ENCODE measurements around the gene FAM118B.

Gene FAM118B

DNA sequence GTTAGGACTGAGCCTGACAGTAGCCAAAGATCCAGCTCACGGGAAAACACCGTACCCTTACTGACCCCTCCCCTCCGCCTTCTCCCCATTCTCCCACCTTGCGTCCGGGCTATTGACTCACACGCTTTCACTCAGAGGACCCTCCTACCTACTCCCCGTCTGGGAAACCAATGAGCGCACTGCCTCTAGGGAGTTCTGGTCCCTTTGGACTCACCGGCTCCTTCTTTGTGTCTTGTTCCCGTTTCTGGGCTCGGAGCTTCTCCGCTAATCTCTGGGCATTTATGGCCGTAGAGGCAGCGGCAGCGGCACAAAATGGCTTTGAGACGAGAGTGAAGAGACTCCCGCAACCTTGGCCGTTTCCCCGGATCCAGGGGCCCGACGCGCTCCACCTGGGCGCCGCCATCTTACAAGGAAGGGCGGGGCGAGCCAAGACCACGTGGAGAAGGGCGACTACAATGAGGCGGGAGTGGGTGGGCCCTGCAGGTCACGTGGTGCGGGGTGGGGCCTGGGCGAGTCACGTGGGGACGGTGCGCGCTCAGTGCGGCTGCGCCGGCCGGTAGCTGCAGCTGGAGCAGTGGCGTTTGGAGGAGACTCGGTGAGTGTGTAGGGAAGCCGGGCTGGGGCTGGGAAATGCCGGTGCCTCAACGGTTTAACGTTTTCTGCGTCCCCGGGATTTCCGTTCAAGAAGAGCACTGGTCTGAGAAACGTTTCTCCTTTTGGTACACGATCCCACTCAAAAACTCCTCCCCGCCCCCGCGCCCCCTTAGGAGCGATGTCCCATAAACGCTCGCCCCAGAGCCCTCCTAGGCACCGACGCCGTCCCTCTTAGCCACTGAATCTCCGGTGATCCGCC is at the start of gene FAM118B, which contains the start of gene RPUSD4:
TSS of gene FAM118B (plus strand) at position 547 of the 853 bp plus-strand sequence. CDS start 23,220 bp downstream, outside the sequence.
TSS of gene RPUSD4 (minus strand) at position 415 of the 853 bp plus-strand sequence. CDS start at position 403, 12 bp downstream.
- peaks cover 15% of the 10 kb centered on the region; the same call in 1 of the 2 replicates for H3K4me1 ChIP-seq (ENCODE audit: control insufficient read depth, insufficient read depth, low read length)
- peak within 1 kb of the TSS; percentile 87 for H3K9ac ChIP-seq (ENCODE audit: low read length)
- peak within 1 kb of the TSS; percentile 73 for H3K27ac ChIP-seq (ENCODE audit: low read depth, low read length)
- no peaks in the 10 kb centered on the region for H3K9me3 ChIP-seq (ENCODE audit: control insufficient read depth, insufficient read depth, low read depth, low read length)
- H3K36me3 ChIP-seq (ENCODE audit: control insufficient read depth, insufficient read depth, low read length) = peaks cover 34% of the 10 kb centered on the region
- H3K27me3 ChIP-seq (ENCODE audit: control insufficient read depth, insufficient read depth, low read length) = no peaks in the 10 kb centered on the region
- H3K4me3 ChIP-seq (ENCODE audit: low read depth, low read length) = peak within 1 kb of the TSS; percentile 97

DNA sequence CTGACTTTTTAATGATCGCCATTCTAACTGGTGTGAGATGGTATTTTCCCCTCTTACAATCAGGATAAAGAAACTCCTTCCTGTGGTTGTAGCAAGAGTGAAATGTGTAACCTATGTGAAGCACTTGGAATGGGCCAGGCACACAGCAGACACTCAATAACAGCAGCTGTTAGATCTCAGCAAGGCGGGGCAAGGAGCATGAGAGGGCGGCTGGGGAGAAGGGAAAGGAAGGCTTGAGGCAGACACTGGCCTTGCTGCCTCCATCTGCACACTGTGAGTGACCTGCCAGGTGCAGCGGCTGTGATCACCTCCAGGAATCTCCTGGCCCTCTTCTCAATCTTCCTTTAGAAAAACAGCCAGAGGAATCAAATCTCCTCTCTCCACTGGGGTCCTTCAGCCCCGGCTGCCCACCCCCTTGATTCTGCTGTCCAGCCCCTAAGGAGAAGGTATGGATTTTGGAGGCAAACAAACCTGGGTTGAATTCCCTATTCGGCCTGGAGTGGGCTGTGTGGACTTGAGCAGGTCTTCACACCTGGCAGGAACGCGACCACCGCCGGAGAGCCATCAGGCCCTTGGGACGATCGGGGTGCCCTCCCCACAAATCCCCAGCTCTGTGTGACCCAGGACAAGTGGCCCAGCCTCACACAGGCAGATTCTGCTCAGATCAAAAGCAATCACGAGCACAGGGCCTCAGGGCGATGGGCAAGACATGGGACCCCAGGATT is 49.1 kb upstream of the FAM118B start:
- H3K4me3 ChIP-seq (ENCODE audit: low read depth, low read length) = no peak overlapping the region

DNA sequence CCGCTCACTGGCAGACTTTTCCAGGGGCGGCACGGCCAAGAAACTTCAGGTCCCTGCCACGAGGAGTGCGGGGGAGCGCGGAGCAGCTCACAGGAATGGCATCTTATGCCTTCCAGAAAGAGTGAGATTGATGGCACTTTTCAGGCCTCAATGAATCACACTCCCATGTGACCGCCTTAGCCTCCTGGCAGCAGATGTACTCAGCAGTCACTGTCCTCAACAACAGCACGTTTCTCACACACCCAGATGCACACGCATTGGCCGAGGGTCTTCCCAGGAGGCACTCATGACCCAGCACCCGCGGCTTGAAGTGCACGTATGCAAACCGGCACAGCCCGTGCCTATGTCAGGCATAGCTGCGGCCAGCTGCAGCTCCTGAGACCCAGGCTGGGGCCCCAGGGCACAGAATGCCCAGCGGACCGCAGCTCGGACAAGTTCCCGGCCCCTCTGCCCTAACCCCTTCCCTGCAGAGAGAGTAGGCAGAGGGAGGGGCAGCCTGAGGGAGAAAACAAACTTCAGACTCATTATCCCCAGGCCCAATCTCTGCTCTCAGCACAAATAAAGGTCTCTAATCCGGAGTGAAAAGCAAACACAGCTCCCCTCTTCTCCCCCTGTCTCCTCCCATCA is 48.4 kb upstream of the FAM118B start:
- H3K9ac ChIP-seq (ENCODE audit: low read length) = no peak overlapping the region

More for the DNA sequence above, 49.1 kb upstream of the FAM118B start:
- peaks cover 67% of the 10 kb centered on the region for H3K4me1 ChIP-seq (ENCODE audit: control insufficient read depth, insufficient read depth, low read length)
- no peaks in the 10 kb centered on the region for H3K9me3 ChIP-seq (ENCODE audit: control insufficient read depth, insufficient read depth, low read depth, low read length)
- no peak overlapping the region for H3K27ac ChIP-seq (ENCODE audit: low read depth, low read length)
- H3K27me3 ChIP-seq (ENCODE audit: control insufficient read depth, insufficient read depth, low read length) = peaks cover 16% of the 10 kb centered on the region; the same call in 1 of the 2 replicates
- H3K36me3 ChIP-seq (ENCODE audit: control insufficient read depth, insufficient read depth, low read length) = no peaks in the 10 kb centered on the region
- H3K9ac ChIP-seq (ENCODE audit: low read length) = no peak overlapping the region

DNA sequence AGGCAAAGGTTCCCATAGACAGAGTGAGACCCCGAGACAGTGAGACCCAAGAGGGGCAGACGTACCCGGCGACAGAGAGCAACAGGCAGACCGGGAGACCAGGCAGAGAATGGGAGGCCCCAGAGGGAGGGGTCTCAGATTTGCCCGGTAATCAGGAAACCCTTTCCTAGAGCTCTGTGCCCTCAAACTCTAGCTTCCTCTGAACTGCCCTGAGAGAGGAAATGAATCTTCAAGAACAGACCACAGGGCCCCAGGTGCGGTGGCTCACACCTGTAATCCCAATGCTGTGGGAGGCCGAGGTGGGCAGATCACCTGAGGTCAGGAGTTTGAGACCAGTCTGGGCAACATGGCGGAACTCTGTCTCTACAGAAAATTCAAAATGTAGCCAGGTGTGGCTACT is 47.8 kb upstream of the FAM118B start:
- Histone ChIP-seq H3K27ac (ENCODE audit: low read depth, low read length) (no peak overlapping the region), H3K4me1 (ENCODE audit: control insufficient read depth, insufficient read depth, low read length) (peaks cover 57% of the 10 kb centered on the region), H3K9ac (ENCODE audit: low read length) (no peak overlapping the region), H3K27me3 (ENCODE audit: control insufficient read depth, insufficient read depth, low read length) (peaks cover 16% of the 10 kb centered on the region; the same call in 1 of the 2 replicates), H3K36me3 (ENCODE audit: control insufficient read depth, insufficient read depth, low read length) (no peaks in the 10 kb centered on the region), H3K9me3 (ENCODE audit: control insufficient read depth, insufficient read depth, low read depth, low read length) (no peaks in the 10 kb centered on the region), H3K4me3 (ENCODE audit: low read depth, low read length) (no peak overlapping the region)

More for the DNA sequence above, 48.4 kb upstream of the FAM118B start:
- Histone ChIP-seq H3K4me1 (ENCODE audit: control insufficient read depth, insufficient read depth, low read length) (peaks cover 60% of the 10 kb centered on the region), H3K27ac (ENCODE audit: low read depth, low read length) (no peak overlapping the region), H3K27me3 (ENCODE audit: control insufficient read depth, insufficient read depth, low read length) (peaks cover 16% of the 10 kb centered on the region; the same call in 1 of the 2 replicates), H3K4me3 (ENCODE audit: low read depth, low read length) (no peak overlapping the region; the same call in 1 of the 2 replicates), H3K9me3 (ENCODE audit: control insufficient read depth, insufficient read depth, low read depth, low read length) (no peaks in the 10 kb centered on the region), H3K36me3 (ENCODE audit: control insufficient read depth, insufficient read depth, low read length) (no peaks in the 10 kb centered on the region)

DNA sequence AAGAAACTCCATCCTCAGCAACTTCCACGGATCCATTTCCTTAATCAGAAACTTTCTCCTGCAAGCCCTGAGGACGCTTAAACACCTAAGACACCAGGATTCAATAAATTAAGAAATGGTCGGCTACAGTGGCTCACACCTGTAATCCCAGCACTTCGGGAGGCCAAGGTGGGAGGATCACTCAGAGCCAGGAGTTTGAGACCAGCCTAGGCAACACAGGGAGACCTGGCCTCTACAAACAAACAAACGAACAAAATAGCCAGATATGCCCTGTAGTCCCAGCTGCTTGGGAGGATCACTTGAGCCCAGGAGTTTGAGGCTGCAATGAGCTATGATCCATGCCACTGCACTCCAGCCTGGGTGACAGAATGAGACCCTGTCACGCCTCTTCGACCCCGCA is 46.8 kb upstream of the FAM118B start:
- Histone ChIP-seq H3K36me3 (ENCODE audit: control insufficient read depth, insufficient read depth, low read length) (no peaks in the 10 kb centered on the region), H3K9ac (ENCODE audit: low read length) (no peak overlapping the region), H3K4me1 (ENCODE audit: control insufficient read depth, insufficient read depth, low read length) (peaks cover 56% of the 10 kb centered on the region), H3K27ac (ENCODE audit: low read depth, low read length) (no peak overlapping the region), H3K27me3 (ENCODE audit: control insufficient read depth, insufficient read depth, low read length) (peaks cover 16% of the 10 kb centered on the region; the same call in 1 of the 2 replicates), H3K4me3 (ENCODE audit: low read depth, low read length) (no peak overlapping the region), H3K9me3 (ENCODE audit: control insufficient read depth, insufficient read depth, low read depth, low read length) (no peaks in the 10 kb centered on the region)

DNA sequence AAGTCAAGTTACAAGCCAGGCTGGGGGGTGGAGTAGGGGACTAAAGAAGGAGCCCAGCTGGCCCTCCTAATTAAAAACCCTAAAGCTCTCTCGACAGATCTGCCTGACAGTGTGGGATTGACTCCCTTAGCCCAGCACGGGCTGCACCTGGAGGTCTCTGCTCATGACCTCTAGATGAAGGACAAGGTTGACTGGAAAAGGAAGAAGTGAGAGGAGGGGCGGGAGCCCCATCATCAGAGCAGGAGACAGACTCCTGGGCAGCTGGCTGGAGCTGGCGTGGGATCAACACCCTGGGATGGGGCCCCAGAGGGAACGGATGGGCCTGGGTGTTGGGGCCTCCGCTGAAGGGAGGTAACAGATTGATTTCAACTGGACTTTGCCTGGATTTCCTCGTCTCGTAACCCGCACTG is 46.3 kb upstream of the FAM118B start:
- Histone ChIP-seq H3K4me1 (ENCODE audit: control insufficient read depth, insufficient read depth, low read length) (peaks cover 50% of the 10 kb centered on the region), H3K9ac (ENCODE audit: low read length) (no peak overlapping the region), H3K4me3 (ENCODE audit: low read depth, low read length) (no peak overlapping the region)

DNA sequence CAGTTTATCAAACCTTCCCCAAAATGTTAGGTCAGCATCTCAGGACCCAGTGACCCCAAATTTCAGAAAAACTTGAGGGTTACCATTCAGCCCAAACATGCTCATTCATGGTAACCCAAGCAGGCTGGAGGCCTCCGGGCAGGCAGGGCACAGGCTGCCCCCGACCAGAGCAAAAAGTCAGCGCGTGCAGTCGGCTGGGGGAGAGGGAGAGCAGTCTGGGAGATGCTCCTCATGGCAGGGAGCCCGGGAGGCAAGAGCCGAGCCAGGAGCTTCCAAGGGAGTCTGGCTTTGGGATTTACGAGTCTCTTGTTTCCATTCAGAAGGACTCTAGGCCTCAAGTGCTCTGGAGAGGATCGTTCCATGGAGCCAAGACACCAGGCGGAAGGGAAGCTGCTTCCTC is 45.8 kb upstream of the FAM118B start:
- Histone ChIP-seq H3K27ac (ENCODE audit: low read depth, low read length) (no peak overlapping the region), H3K4me1 (ENCODE audit: control insufficient read depth, insufficient read depth, low read length) (peaks cover 46% of the 10 kb centered on the region), H3K9ac (ENCODE audit: low read length) (no peak overlapping the region), H3K27me3 (ENCODE audit: control insufficient read depth, insufficient read depth, low read length) (peaks cover 16% of the 10 kb centered on the region; the same call in 1 of the 2 replicates), H3K36me3 (ENCODE audit: control insufficient read depth, insufficient read depth, low read length) (no peaks in the 10 kb centered on the region), H3K9me3 (ENCODE audit: control insufficient read depth, insufficient read depth, low read depth, low read length) (no peaks in the 10 kb centered on the region), H3K4me3 (ENCODE audit: low read depth, low read length) (no peak overlapping the region)

More for the DNA sequence above, 46.3 kb upstream of the FAM118B start:
- H3K9me3 ChIP-seq (ENCODE audit: control insufficient read depth, insufficient read depth, low read depth, low read length) = no peaks in the 10 kb centered on the region
- H3K36me3 ChIP-seq (ENCODE audit: control insufficient read depth, insufficient read depth, low read length) = no peaks in the 10 kb centered on the region
- H3K27me3 ChIP-seq (ENCODE audit: control insufficient read depth, insufficient read depth, low read length) = peaks cover 16% of the 10 kb centered on the region; the same call in 1 of the 2 replicates
- H3K27ac ChIP-seq (ENCODE audit: low read depth, low read length) = no peak overlapping the region

DNA sequence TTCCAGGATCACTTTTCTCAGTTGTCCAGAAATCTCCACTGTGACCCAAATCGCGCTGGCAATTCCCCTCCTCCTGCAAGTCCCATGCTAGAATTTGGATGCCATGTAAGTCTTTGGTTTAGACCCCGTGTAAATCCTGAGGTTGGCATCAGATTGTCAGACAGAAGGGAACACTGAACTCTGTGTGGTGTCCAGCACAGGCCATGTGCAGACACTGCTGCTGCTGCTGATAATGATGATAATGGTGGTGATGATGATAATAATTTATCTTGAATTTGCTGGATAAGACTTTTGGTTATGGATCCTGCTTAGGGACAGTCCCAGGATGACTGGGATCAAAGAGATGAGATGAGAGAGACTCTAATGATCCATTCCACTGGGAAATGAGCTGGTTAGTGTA is 45.2 kb upstream of the FAM118B start:
- Histone ChIP-seq H3K27ac (ENCODE audit: low read depth, low read length) (no peak overlapping the region), H3K27me3 (ENCODE audit: control insufficient read depth, insufficient read depth, low read length) (peaks cover 16% of the 10 kb centered on the region; the same call in 1 of the 2 replicates), H3K9me3 (ENCODE audit: control insufficient read depth, insufficient read depth, low read depth, low read length) (no peaks in the 10 kb centered on the region), H3K9ac (ENCODE audit: low read length) (no peak overlapping the region), H3K4me1 (ENCODE audit: control insufficient read depth, insufficient read depth, low read length) (peaks cover 41% of the 10 kb centered on the region), H3K4me3 (ENCODE audit: low read depth, low read length) (no peak overlapping the region), H3K36me3 (ENCODE audit: control insufficient read depth, insufficient read depth, low read length) (no peaks in the 10 kb centered on the region)

DNA sequence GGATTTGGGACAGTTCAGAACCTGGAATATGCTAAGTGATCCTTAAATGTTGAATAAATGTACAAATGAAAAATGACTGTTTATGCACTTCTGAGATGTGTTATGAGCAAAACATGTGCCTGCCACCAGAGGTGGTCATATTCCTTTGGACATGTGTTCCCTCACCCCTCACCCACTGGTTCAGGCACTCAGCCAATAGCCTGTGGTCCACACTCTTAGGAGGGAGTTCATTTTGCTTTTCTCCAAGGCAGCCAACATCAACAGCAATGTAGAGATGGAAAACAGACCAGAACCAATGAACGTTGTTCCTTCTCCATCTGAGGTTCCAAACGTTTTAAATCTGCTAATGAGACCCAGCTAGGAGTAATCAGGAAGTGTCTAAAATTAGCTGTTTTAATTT is 44.1 kb upstream of the FAM118B start:
- H3K9me3 ChIP-seq (ENCODE audit: control insufficient read depth, insufficient read depth, low read depth, low read length) = no peaks in the 10 kb centered on the region
- no peak overlapping the region for H3K27ac ChIP-seq (ENCODE audit: low read depth, low read length)

DNA sequence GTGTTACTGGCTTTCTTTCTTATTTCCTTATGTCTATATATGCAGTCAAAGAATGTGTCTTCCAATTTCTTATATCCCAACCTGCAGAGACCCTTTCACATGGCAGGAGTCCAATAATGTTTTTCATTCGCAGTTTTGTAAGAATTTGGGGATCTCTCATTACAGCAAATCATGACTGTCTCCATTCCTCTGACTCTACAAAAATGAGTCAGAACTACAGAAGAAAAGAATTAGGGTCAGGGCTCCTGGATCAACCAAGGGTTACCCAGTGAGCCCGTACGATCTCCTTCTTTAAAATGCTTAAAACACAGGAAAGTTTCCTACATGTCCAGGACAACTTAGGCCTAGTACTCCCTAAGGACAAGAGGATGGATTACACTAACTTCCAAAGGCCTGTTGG is 42.3 kb upstream of the FAM118B start:
- peaks cover 11% of the 10 kb centered on the region; the same call in 1 of the 2 replicates for H3K27me3 ChIP-seq (ENCODE audit: control insufficient read depth, insufficient read depth, low read length)
- peaks cover 28% of the 10 kb centered on the region for H3K4me1 ChIP-seq (ENCODE audit: control insufficient read depth, insufficient read depth, low read length)
- no peak overlapping the region for H3K4me3 ChIP-seq (ENCODE audit: low read depth, low read length)
- no peaks in the 10 kb centered on the region for H3K9me3 ChIP-seq (ENCODE audit: control insufficient read depth, insufficient read depth, low read depth, low read length)
- H3K9ac ChIP-seq (ENCODE audit: low read length) = no peak overlapping the region
- H3K27ac ChIP-seq (ENCODE audit: low read depth, low read length) = no peak overlapping the region
- no peaks in the 10 kb centered on the region for H3K36me3 ChIP-seq (ENCODE audit: control insufficient read depth, insufficient read depth, low read length)

More for the DNA sequence above, 44.1 kb upstream of the FAM118B start:
- Histone ChIP-seq H3K36me3 (ENCODE audit: control insufficient read depth, insufficient read depth, low read length) (no peaks in the 10 kb centered on the region), H3K27me3 (ENCODE audit: control insufficient read depth, insufficient read depth, low read length) (peaks cover 18% of the 10 kb centered on the region; the same call in 1 of the 2 replicates), H3K4me3 (ENCODE audit: low read depth, low read length) (no peak overlapping the region), H3K9ac (ENCODE audit: low read length) (no peak overlapping the region), H3K4me1 (ENCODE audit: control insufficient read depth, insufficient read depth, low read length) (peaks cover 41% of the 10 kb centered on the region)
